ENCODE data around the gene SLC49A3. TPM values are rescaled to one million over a fixed set of nuclear protein-coding genes. Genes with fewer than 3 reads are reported as not detected.

SLC49A3 gene
- total RNA-seq, 1 donor from 2014 or later, result 2.7 TPM

DNA sequence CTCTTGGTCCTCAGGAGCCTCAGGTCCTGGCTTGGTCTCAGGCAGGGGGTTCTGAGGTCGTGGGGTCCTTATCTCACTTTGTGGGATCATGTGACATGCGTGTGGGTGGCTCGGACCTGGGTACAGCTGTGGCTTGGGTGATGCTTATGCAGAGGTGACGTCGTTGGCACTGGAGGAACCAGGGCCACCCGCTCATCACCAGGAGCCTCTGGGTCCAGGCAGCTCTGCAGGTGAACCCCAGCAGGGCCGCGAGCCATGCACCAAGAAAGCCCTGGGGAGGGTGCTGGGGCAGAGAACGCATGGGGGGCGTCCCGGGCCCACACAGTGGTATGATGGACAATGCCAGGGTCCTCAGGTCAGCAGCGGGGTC lies 23.6 kb downstream of the SLC49A3 start:
- ATAC-seq, result no peak

DNA sequence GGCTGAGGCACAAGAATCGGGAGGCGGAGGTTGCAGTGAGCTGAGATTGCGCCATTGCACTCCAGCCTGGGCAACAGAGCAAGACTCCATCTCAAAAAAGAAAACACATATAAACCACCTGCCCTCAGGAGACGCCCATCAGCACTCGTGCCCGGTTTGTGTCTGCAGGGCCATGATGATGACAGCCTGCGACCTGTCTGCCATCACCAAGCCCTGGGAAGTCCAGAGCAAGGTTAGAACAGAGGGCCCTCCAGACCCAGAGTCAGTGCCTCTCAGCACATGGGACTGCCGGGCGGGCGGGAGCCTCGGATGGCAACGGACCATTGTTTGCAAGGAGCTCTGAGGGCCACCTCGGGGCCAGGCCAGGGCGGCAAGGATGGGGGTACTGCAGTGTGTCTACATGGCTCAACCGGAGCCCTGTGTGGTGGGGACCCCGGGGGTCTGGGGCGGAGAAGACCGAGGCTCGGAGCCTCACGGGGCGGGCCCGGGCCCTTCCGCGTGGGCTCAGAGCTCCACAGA lies 24.2 kb downstream of the SLC49A3 start:
- ATAC-seq, result no peak

DNA sequence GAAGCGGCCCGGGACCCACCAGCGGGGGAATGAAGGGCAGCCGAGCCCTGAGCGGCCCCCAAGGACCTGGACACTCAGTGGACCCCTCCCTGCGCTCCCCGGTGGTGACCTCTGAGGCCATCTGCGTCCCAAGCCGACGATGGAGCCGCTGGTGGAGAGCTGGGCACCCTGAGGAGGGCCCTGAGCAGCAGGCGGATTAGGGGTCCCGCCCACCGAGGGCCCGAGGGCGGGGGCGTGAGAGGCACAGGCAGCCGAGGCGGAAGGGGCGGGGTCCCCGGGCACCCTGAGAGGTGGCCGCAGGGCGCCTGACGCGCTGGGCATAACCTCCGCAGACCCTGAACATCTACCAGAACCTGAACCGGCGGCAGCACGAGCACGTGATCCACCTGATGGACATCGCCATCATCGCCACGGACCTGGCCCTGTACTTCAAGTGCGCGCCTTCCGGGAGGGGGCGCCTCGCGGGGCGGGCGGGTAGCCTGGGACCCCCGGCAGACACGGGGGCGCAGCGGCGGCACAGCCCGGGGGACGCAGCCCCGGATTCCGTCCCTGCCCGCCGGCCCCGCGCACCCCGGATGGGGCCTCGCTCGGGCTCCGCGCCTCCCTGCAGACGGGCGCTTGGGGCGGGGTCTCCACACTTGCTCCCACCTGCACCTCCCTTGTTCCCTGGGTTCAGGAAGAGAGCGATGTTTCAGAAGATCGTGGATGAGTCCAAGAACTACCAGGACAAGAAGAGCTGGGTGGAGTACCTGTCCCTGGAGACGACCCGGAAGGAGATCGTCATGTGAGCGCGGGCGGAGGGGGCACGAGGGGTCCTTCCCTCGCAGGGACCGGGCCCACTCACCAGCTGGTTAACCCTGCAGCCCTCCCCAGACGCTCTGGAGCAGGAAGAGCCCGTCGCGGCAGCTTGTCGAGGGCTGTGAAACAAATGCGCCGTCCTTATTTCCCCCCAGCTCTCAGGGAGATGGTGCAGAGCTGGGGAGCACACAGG lies 25.2 kb downstream of the SLC49A3 start:
- peak; percentile 32 for ATAC-seq

DNA sequence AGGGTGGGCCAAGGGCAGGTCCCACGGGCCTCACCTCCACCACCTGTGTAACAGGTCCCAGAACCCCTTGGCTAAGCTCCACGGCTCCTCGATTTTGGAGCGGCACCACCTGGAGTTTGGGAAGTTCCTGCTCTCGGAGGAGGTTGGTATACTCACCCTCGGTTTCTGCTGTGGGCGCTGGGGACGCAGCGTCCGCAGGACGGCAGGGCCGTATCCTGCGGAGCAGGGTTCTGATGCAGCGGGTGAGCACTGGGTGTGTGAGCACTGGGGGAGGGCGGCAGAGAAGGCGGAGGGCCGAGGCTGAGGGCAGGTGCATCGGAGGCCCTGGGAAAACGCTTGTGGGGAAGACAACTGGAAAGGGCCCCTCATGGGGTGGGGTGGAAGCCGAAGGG lies 25.9 kb downstream of the SLC49A3 start:
- no peak for ATAC-seq

DNA sequence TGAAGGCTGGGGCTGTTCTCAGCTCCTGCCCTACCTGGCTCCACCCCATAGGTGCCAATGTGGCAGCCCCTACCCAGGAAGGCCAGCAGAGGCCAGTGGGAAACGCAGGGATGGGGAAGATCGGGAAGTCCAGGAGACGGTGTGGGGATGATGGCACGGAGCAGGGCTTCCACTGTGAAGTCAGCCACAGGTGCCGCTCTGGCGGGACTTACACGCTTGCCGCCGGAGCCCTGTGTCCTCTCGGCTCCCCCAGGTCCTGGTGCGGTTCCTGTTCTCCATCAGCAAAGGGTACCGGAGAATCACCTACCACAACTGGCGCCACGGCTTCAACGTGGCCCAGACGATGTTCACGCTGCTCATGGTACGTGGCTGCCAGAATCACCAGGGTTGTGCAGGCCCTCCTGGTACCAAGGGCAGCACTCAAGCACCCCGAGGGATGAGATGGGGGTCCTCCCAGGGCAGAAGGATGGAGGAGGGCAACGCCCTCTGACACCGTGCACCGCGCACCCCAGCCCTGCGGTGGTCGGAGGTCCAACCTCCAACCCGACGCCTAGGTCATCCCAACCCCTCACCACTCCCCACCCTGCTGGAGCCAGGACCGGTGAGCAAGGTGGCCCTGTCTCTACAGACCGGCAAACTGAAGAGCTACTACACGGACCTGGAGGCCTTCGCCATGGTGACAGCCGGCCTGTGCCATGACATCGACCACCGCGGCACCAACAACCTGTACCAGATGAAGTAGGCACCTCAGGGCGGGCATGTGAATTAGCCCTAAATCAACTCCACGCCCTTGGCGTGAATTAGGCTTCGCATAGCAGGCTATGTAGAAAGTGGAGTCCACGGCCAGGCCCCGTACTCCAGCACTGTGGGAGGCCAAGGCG lies 26.8 kb downstream of the SLC49A3 start:
- peak; percentile 6 for ATAC-seq

DNA sequence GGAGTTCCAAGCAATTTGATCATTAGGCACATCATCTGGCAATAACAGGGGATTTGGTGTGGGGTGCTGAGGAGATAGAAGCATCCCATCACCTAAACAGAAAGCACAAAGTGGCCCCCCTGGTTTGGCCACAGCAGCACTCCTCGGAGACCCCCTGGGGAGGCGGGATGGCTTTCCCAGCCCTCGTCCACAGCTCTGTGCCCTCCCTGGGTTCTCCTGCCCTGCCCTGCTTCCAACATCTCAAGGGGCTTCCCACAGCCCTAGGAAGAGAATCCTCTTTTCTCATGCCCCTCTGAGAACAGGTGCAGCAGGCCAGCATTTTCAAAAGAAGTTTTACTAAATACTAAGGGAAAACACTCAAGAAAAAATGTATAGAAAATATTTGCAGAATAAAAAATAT lies 27.7 kb downstream of the SLC49A3 start:
- ATAC-seq, result no peak

DNA sequence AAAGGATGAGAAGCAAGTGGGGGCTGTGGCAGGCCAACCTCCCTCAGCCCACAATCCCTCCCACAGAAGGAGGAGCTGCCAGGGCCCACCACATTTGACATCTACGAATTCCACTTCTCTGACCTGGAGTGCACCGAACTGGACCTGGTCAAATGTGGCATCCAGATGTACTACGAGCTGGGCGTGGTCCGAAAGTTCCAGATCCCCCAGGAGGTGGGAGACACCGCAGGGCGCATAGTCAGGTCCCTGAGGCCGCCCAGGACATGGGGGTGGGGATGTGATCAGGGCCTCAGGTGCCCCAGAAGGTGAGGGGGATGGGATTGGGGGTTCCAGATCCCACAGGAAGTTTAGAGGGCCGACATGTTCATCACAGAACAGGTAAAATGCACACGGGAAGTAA lies 28.6 kb downstream of the SLC49A3 start:
- ATAC-seq, result no peak

DNA sequence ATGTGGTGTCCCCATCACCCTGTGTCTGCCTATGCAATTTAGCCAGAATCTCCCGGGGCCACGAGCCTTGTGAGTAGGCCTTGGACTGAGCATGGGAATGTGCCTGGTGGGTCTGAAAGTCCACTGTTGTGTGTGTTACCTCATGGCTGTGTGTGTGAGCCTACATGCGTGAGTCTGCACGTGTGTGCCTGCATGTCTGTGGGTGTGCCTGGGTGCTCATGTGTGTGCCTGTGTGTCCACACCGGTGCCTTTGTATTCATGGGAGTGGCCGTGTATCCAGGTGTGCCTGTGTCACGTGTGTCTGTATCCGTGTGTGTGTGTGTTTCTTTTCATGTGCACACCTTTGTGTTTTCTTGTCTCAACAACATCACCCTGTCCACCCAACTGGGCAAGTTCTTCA lies 29.1 kb downstream of the SLC49A3 start:
- ATAC-seq, result no peak

DNA sequence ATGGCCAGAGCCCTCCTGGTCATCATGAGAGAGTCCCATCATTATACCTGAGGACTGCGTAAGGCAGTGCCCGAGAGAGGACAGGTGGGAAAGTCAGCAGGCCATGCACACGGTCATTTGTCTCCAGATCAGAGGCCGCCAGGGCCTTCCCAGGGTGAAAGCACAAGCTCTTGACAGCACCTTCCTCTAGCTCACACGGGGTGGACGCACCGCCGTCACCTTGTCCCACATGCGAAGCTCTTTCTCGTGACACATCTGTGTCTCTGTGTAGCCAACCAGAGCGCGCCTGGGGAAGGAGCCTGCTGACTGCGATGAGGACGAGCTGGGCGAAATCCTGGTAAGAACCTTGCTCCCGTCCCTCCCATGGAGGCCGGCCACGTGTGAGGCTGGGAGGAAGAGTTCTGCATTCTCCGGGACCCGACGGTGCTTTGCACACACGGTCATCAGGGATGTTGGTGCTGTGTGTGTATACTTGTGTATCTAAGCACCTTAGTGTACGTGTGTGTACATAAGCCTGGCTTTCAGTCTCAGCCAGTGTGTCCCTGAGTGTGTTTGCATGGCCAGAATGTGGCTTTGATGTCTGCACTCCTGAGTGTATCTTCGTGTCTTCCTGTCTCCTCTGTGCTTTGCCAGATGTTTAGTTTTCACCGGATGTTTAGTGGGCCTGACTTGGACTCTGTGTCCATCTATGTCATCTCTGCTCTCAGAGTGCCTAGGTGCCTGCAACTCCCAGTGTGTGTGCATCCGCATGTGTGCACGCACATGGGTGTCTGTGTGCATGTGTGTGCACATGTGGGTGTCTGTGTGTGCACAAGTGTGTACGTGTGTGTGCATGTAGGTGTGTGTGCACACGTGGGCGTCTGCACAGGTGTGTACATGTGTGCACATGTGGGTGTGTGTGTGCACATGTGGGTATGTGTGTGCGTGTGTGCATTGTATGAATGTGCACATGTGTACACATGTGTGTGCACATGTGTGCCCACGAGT lies 30.0 kb downstream of the SLC49A3 start:
- no peak for ATAC-seq

DNA sequence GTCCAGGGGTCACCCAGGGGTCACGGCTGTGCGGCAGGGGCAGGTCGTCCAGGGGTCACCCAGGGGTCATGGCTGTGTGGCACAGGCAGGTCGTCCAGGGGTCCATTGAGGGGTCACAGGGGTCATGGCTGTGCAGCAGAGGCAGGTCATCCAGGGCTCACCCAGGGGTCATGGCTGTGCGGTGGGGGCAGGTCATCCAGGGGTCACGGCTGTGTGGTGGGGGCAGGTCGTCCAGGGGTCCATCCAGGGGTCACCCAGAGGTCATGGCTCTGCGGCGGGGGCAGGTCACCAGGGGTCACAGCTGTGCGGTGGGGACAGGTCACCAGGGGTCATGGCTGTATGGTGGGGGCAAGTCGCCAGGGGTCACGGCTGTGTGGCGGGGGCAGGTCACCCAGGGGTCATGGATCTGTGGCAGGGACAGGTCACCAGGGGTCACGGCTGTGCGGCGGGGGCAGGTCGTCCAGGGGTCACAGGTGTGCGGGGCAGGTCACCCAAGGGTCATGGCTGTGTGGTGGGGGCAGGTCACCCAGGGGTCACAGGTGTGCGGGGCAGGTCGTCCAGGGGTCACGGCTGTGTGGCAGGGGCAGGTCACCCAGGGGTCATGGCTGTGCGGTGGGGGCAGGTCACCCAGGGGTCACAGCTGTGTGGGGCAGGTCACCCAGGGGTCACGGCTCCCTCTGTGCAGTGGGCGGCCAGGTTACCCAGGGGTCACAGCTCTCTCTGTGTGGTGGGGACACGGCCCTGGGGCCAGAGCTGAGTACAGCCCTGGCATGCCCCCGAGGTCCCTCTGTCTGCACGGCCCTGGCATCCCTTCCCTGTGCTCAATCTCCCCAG lies 30.9 kb downstream of the SLC49A3 start:
- no peak for ATAC-seq

DNA sequence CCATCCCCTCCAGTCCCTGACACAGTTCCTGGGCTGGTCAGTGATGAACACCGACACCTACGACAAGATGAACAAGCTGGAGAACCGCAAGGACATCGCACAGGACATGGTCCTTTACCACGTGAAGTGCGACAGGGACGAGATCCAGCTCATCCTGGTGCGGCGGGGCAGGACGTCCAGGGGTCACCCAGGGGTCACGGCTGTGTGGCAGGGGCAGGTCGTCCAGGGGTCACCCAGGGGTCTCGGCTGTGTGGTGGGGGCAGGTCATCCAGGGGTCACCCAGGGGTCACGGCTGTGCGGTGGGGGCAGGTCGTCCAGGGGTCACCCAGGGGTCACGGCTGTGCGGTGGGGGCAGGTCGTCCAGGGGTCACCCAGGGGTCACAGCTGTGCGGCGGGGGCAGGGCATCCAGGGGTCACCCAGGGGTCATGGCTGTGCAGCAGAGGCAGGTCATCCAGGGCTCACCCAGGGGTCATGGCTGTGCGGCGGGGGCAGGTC lies 31.6 kb downstream of the SLC49A3 start:
- ATAC-seq, result no peak

DNA sequence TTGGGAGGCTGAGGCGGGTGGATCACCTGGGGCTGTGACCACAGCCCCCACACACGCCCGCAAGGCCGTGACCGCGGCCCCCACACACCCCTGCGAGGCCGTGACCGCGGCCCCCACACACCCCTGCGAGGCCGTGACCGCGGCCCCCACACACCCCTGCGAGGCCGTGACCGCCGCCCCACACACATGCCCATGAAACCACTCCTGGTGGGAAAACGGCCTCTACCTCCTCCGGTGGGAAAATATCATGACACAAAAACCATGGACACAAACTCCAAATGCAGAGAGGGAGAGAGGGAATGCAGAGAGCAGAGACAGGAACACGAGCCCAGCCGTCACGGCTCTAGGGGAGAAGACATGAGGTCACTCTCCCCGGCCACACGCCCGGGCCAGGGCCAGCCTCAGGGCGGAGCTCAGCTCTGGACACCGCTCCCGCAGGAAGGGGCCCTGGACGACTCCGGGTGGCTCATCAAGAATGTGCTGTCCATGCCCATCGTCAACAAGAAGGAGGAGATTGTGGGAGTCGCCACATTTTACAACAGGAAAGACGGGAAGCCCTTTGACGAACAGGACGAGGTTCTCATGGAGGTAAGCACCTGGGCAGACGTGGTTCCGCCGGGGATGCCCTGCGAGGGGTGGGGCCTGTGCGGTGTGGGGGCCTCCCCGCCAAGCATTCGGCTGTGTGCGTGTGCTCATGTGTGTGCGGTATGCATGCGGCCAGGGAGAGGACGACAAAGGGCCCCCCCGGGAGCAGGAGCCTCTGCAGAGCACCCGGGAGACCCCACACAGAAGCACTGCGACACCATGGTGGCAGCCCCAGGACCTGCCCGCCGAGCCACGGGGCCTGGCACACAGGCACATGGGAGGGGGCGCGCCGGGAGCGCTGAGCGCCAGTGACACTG lies 32.3 kb downstream of the SLC49A3 start:
- ATAC-seq, result no peak

DNA sequence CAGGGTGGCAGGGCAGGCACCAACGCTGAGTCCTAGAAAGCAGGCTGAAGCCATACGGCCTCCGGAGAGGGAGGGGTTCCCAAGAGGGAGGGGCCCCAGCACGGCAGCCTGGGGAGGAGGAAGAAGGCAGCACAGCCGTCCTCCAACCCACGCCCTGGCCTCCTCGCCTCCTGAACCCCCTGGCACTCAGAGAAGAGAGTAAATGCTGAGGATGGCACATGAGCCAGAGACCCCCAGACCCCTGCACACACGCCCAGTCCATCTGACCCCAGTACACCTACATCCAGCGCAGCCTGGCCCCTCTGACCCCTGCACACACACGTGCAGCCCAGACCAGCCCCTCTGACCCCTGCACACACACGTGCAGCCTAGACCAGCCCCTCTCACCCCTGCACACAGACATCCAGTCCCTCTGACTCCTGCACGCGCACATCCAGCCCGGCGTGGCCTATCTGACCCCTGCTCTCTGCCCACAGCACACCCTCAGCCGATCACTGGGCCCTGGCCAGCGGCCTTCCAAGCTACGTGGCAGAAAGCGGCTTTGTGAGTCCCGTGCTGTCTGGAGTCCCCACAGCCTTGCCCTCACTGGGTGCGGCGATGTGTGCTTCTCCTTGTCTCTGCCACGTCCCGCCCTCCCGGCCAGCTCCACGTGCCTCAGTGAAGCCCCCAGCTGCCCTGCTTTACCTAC lies 33.3 kb downstream of the SLC49A3 start:
- ATAC-seq, result no peak

DNA sequence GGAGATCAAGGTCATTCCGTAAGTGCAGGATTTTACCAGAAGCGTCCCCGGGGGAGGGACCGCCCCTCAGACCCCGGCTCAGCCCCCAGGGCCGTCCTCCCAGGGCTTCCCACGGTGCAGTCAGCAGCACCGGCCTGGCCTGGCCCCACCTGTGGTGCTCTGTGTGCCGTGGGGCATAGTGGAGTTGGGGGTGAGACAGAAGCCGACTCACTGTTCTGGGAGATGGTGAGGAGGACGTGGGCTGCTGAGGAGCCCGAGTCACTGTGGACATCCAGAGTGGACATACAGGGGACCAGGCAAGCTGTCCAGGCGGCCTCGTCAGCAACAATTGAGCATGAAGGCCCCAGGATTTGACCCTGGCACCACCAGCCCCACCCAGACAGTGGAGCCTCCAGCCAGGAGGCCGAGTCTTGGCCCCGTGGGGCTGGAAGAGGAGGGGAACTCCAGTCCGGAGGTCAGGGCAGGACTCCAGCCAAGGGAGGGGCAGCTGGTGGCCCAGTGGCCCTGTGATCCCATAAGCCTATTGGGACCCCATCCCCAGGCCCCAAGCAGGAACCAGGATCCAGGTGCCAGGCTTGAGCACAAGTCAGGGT lies 34.0 kb downstream of the SLC49A3 start:
- no peak for ATAC-seq

DNA sequence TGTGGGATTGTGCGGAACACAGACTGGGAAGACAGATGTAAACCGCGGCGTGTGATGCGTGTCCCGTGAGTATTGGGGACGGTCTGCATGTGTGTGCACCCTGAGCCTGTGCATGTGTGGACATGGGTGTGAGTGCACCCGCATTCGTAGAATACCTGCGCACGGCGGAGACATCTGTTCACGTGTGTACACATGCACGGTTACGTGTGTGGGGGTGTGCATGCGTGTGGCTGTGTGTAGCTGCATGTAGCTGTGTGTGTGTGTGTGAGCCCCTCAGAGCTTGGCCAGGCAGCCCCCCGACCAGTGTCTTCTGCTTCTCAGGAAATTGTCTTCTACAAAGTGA lies 34.5 kb downstream of the SLC49A3 start:
- no peak for ATAC-seq

DNA sequence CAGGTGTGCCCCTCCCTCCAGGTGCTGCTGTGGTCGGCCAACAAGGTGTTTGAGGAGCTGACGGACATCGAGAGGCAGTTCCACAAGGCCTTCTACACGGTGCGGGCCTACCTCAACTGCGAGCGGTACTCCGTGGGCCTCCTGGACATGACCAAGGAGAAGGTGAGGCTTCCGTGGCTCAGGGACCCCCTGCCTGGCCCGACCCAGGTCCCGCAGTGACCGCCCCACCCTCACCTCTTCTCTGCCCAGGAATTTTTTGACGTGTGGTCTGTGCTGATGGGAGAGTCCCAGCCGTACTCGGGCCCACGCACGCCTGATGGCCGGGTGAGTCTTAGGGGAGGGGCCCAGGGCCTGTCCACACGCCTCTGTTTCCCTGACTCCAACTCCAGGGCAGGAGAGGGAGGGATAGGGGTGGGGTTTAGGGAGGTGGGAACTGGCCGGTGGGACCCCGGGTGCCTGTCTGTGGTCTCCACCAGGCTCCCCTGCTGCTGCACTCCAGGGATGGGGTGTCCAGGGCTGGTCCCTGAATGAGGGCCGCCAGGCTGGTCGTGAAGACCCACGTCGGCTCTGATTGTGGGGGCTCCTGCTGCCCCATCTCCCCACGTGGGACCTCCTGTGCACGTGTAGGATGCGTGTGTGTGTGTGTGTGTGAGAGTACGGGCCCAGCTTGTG lies 35.0 kb downstream of the SLC49A3 start:
- ATAC-seq, result no peak

DNA sequence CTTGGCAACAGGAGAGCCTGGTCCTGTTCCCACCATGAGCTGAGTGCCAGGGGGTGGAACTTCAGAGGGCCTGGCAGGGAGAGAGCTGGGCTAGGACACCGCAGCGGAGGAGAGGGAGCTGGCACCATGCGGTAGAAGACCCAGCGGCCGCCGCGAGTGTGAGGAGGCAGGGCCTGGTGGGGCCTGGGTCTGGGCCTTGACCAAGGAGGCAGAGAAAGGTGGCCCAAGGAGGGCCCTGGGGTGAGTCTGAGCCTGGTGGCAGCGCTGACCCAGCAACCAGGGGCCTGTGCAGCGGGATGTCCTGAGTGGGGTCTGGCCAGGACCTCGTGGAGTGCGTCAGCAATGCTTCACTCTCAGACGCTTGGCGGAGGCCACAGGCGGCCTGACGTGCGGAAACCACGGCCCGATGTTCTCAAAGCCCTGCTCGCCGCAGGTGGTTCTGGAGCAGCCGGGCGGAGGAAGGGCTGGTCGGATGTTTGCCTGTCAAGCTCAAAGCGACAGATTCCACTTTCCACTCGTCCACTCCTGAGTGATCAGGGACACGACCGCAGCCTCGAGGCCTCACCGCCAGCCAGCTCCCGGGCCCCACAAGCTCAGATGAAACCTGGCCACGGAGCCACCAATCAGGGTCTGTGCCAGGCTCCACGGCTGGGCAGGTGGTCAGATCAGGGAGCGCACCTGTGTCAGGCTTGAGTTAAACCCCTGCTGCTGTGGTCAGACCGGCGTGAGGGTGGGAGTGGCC lies 35.7 kb downstream of the SLC49A3 start:
- no peak for ATAC-seq
